Frontal cortex (tissue), 4 donors: ENCODE data around the gene STK32C. TPM values are rescaled to one million over a fixed set of nuclear protein-coding genes. Genes with fewer than 3 reads are reported as not detected.

Source experiments
- DNase-seq, 2 donors: peaks; one replicate each; pipeline ENCODE4 v3.0.0; 2012; ENCODE audit warnings: low spot score in 2 of 2
- FAIRE-seq: peaks from 2 replicates; lab custom pipeline; 2012; peaks lifted over from hg19 to GRCh38; lab: Jason Lieb, UNC
- total RNA-seq: library from RNA; depleted of rRNA; stranded (reverse); fragments of >200 nt; gene quantifications from one replicate; pipeline ENCODE4 v1.2.3, GENCODE V29; 2014
- donor health status: control.
- donor health status: control.
- donor health status: control.

STK32C gene
- total RNA-seq, 1 donor from 2014 or later = 25.3 TPM

GRCh38 chr10:132181691-132182425 is 125.9 kb downstream of the STK32C start:
- DNase-seq (no peak), FAIRE-seq (no peak)

GRCh38 chr10:132180736-132181135 is 127.0 kb downstream of the STK32C start:
- FAIRE-seq (no peak), DNase-seq (no peak)

- DNase-seq = no peak
- FAIRE-seq = no peak
These were observed 128.0 kb downstream of the STK32C start for GRCh38 chr10:132179551-132180392.

- no peak for FAIRE-seq
- no peak for DNase-seq
These were observed 128.8 kb downstream of the STK32C start for GRCh38 chr10:132178672-132179545.

- no peak for FAIRE-seq
These were observed 129.7 kb downstream of the STK32C start for GRCh38 chr10:132178046-132178445.

GRCh38 chr10:132176623-132177500 is 130.9 kb downstream of the STK32C start:
- FAIRE-seq (no peak), DNase-seq (no peak)

More at GRCh38 chr10:132178046-132178445, 129.7 kb downstream of the STK32C start:
- no peak for DNase-seq

- DNase-seq = peak in 1 of 2 donors; percentile 70
These were observed 131.7 kb downstream of the STK32C start for GRCh38 chr10:132175907-132176581.

GRCh38 chr10:132175408-132175807 is 132.3 kb downstream of the STK32C start:
- DNase-seq = no peak

More at GRCh38 chr10:132175907-132176581, 131.7 kb downstream of the STK32C start:
- FAIRE-seq = no peak

GRCh38 chr10:132174237-132174636 is 133.5 kb downstream of the STK32C start:
- no peak for DNase-seq
- no peak for FAIRE-seq

More at GRCh38 chr10:132175408-132175807, 132.3 kb downstream of the STK32C start:
- FAIRE-seq = no peak

- DNase-seq (no peak), FAIRE-seq (no peak)
These were observed 134.6 kb downstream of the STK32C start for GRCh38 chr10:132173185-132173584.

- FAIRE-seq (no peak), DNase-seq (no peak)
These were observed 135.4 kb downstream of the STK32C start for GRCh38 chr10:132172091-132173066.

GRCh38 chr10:132170561-132171361 is 137.0 kb downstream of the STK32C start:
- DNase-seq = no peak
- no peak for FAIRE-seq

- FAIRE-seq = no peak
- DNase-seq = no peak
These were observed 137.8 kb downstream of the STK32C start for GRCh38 chr10:132169766-132170560.

- FAIRE-seq = no peak
- DNase-seq = no peak
These were observed 138.6 kb downstream of the STK32C start for GRCh38 chr10:132169031-132169765.

GRCh38 chr10:132168571-132169030 is 139.1 kb downstream of the STK32C start:
- FAIRE-seq (no peak), DNase-seq (no peak)
